ENCODE measurements around the gene CSNK2A1.

The CSNK2A1 gene

DNA sequence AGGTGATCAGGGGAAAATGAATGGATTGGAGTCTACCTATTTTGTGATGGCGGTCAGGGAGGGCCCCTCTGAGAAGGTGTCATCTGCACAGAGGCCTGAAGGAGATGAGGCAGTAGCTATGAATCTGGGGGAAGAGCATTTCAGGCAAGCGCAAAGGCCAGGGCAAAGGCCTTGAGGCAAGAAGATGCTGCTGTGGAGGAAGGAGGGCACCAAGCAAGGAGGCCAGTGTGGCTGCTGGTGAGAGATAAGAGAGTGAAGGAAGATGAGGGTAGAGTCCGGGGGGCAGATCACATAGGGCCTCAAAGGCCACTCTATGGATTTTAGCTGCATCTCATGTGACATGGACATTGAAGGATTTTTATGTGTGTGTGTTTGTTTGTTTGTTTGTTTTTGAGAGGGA, 20.6 kb upstream of the CSNK2A1 start:
- DNase-seq (ENCODE audit: low read depth in 3 of 3) = no peak

GRCh38 chr20:563187-563586, 19.6 kb upstream of the CSNK2A1 start:
- no peak for DNase-seq (ENCODE audit: low read depth in 3 of 3)

- DNase-seq (ENCODE audit: low read depth in 3 of 3) = no peak
These were observed 18.8 kb upstream of the CSNK2A1 start for GRCh38 chr20:562232-562897.

DNA sequence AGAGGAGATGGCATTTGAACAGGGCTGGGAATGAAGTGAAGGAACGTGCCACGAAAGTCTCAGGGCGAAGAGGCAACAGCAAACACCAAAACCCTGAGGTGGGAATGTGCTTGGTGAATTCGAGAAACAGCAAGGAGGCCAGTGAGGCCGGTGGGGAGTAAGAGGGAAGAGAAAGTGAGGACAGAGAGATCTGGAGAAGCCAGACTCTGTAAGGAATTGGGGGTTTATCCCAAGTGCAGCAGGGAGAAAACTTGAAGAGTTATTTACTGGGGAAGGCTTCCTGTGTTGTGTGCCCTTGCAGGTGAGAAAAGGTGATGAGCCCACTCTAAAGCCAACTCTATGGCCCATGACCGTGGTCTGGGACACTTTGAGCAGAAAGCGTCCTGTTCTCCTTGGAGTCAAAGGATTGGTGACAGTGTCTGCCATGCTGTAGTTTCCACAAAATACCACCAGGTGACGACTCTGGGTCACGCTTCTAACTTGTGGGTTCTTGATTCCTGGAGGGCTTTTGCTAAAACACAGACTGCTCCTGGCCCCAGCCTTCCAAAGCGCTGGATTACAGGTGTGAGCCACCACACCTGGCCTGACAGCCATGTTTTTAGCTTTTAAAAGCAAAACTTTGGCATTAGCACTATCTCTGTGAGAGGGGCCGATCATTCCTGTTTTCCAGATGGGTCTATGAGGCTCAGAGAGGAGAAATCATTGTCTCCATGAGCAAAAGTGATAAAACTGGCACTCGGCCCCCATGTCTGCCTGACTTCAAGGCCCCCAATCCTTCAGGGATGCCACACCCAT, 18.0 kb upstream of the CSNK2A1 start:
- peak; percentile 24 to 32 (median 27) for DNase-seq (ENCODE audit: low read depth in 3 of 3)

GRCh38 chr20:560680-561079, 17.1 kb upstream of the CSNK2A1 start:
- DNase-seq (ENCODE audit: low read depth in 3 of 3) = no peak

DNA sequence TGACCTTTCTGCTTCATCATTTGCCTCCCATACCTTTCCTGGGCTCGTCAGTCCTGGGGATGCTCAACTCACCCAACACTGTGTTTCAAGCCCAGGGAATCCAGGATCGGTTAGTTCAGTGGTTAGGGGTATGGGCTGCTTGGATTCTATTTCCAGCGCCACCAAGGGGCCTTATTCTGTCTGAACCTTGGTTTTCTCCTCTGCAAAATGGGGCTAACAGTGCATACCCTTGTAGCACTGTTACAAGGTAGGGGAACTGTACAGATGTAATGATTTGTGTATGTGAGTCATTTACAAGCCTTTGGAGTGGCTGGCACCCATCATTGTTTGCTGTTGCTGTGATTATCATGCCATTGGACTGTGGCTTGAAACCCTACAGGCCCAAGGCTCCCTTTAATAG, 14.5 kb upstream of the CSNK2A1 start:
- no peak for DNase-seq (ENCODE audit: low read depth in 3 of 3)

DNA sequence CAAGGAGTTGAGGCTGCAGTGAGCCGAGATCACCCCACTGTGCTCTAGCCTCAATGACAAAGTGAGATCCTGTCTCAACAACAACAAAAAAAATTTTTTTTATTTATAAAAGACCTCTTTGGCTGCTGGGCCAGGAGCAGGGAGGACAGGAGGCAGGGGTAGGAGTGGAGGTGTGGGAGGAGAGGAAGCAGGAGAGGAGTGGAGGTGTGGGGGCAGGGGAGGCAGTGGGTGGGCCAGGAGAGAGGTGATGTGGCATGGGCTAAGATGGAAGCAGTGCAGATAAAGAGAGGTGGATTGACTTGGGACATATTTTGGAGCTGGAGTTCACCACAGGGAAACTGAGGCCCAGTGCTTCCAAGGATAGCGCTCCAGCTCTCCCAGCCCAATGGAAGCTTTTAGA, 13.4 kb upstream of the CSNK2A1 start:
- no peak for DNase-seq (ENCODE audit: low read depth in 3 of 3)

DNA sequence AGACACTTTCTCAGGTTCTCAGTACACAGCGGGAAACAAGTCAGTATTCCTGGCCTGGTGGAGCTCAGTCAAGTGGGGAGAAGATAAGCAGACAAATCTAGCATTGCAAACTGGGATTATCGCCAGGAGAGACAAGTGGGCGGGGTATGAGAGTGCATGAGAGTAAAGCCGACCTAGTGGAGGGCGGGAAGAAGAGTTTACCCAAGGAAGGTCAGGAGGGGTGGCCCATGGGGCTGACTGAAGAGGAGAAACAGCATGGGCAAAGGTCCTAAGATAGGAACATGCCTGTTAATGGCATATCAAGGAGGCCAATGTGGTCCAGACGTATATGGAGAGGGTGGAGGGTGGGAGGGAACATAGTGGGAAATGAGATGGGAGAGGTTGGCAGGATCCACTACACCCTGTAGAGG, 12.4 kb upstream of the CSNK2A1 start:
- DNase-seq (ENCODE audit: low read depth in 3 of 3) = no peak

DNA sequence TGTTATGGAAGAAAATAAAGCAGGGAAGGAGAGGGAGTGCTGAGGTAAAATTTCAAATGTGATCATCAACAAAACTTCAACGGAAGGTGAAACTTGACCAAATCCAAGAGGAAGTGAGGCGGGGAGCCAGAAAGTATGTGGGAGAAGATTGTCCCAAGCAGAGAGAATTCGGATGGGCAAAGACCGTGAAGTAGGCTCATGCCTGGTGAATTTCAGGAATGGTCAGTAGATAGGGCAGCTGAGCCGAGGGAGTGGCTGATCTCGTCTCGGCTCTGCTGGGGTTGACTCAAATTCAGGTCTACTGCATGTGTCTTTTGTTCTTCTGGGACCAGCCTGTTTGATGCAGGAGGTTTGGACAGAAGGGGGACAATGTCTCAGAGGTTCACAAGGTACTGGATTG, 7.0 kb upstream of the CSNK2A1 start:
- DNase-seq (ENCODE audit: low read depth in 3 of 3) = no peak

DNA sequence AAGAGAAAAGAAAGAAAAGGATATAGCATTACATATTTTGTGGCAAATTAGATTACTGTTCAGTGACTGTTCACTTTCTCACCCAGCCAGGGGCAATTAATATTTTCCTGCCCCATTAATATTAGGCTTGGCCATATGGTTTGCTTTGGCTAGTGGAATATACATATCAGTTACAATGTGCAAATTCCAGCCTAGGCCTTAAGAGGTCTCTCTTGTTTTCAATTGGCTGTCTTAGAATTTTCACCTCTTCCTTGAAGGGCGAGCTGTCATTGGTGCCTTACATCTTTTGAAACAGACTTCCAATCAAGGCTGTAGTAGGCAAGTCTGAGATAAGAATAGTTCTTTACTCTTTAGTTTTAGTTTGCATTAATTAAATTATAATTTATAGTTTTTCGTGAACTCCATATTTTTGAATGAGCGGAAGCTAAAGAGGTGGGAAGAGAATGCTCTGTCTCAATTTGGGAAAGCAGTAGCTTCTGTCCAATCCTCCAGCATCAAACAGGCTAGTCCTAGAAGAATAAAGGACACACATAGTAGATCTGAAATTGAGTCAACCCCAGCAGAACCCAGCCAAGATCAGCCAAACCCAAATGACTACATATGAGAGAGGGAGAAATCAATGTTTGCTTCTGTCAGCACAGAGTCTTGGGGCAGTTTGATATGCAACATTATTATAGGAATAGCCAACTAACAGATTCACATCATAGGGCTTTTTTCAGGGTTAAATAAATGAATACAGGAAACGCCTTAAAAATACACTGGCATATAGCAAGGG, 6.3 kb upstream of the CSNK2A1 start:
- DNase-seq (ENCODE audit: low read depth in 3 of 3) = no peak

- no peak for DNase-seq (ENCODE audit: low read depth in 3 of 3)
These were observed 5.3 kb upstream of the CSNK2A1 start for GRCh38 chr20:548906-549305.

DNA sequence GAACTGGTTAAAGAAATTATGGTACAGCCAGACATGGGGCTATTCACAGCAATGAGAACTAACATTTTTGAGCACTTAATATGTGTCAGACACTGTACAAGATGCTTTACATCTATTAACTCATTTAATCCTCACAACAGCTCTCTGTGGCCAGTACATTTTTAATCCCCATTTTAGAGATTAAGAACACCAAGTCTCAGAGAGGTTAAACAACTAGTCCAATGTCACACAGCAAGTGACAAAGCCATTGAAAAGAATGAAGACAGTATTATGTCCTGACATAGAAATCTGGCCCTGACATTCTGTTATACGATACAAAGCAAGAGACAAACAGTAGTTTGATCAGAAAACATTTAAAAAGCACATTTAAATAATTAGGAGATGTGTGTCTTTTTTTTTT, 3.8 kb upstream of the CSNK2A1 start:
- no peak for DNase-seq (ENCODE audit: low read depth in 3 of 3)

- DNase-seq (ENCODE audit: low read depth in 3 of 3) = no peak
These were observed 2.8 kb upstream of the CSNK2A1 start for GRCh38 chr20:546353-546752.

- DNase-seq (ENCODE audit: low read depth in 3 of 3) = no peak
These were observed 649 bp upstream of the CSNK2A1 start for GRCh38 chr20:544153-544725.

DNA sequence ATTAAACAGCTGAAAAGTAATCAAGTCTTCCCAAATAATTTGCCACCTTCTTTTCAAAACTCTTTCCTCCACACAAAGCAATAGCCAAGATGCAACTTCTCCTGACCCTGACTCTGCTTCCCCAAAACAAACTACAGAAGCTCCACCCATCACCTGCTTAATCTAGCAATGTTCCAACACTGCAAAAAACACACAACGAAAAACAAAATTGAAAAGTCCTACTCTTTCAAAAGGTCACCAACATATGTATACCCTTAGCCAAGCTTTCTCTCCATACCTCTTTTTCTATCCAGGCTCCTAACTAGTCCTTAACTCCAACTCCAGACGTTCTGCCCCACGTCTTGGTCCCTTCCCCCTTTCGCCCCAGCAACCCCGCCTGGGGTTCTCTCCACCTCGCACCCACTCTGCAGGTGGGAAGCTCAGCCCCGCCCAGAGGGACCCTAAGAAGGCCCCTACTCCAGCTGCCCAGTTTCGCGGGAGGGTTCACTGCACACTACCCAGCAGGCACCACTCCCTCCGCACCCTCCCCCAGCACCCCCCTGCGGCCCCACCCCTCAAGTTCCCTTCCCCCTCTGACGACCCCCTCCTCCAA, 717 bp downstream of the CSNK2A1 start:
- no peak for DNase-seq (ENCODE audit: low read depth in 3 of 3)

DNA sequence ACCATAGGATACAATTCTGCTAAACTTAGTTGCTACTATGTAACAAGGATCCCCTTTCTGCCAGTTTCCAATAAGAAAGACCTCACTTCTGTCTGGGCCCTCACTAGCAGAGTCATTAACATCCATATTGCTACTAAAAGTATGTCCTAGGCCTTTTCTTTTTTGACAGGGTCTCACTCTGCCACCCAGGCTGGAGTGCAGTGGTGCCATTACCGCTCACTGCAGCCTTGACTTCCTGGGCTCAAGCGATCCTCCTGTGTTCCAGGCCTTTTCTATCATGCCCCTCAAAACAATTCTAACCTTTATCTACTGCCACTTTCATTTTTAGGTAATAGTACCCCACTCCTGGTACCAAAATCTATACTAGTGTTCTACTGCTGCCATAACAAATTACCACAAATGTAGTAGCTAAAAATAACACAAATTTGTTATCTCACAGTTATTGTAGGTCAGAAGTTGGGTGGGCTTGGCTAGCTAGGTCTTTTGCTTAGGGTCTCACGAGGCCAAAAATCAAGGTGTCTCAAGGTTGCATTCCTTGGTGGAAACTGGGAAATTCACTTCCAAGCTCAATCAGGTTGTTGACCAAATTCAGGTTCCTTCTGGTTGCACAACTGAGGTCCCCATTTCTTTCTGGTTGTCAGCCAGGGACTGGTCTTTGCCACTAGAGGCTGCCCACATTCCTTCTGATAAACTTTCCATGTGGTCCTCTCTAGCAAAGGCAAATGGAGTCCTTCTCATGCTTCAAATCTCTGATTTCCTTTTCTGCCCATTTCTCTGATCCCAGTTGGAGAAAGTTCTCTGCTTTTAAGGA, 3.0 kb downstream of the CSNK2A1 start:
- no peak for DNase-seq (ENCODE audit: low read depth in 3 of 3)

- DNase-seq (ENCODE audit: low read depth in 3 of 3) = no peak
These were observed 3.7 kb downstream of the CSNK2A1 start for GRCh38 chr20:539848-540247.

- no peak for DNase-seq (ENCODE audit: low read depth in 3 of 3)
These were observed 4.4 kb downstream of the CSNK2A1 start for GRCh38 chr20:539191-539590.

GRCh38 chr20:537983-538382, 5.6 kb downstream of the CSNK2A1 start:
- DNase-seq (ENCODE audit: low read depth in 3 of 3) = no peak

DNA sequence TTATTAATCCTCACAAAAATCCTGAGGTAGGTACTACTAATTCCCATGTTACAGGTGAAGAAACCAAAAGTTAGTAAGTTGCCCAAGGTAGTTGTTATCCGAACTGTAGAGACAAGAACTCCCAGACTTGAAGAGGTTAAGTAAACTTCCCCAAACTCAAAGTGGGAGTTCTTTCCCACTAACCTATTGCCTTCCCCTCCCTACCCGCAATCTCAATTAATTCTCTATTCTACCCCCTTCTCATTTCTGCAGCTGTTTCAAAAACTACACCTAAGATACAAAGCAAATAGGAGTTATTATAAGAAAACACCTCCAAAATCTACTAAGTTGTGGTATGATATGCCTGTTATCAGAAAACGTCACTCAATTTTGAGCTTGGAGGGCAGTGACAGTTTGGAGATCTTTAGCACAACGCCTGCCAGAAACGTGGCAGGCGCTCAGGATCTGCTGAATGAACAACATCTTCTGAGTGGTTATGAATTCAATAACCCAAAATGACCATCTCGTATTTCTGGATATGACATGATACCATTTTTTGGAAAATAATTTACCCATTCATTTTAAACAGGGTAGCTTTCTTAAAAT, 7.1 kb downstream of the CSNK2A1 start:
- DNase-seq (ENCODE audit: low read depth in 3 of 3) = no peak

DNA sequence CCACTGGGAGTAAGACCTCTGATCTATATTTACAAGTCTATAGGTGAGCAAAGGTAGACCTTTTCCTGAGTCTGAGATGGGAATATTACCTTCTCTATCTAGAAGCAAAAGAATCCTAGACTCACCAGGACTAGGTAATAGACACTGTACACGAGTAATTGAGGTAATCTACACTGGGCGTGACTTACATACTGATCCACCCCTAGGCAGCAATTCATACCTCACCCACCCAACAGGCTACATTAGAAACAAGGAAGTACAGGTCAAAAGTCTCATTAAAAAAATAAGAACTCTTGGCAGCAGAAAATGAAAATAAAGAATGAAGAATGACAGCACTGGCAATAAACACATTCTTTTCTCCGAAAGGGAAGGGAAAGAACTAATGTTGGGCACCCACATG, 7.6 kb downstream of the CSNK2A1 start:
- no peak for DNase-seq (ENCODE audit: low read depth in 3 of 3)
